HFF-Myc (cell line): ENCODE results near the gene NPIPA1.
"Not testable (repeated sequence)": the region's sequence is repeated elsewhere in the genome, so short reads cannot be mapped to it uniquely, and the experiment has no call there.

Source experiments
- DNase-seq: peaks from one replicate; pipeline ENCODE4 v3.0.0-alpha.2; 2011; ENCODE audit warnings: low read depth; ENCODE audit errors: extremely low read depth
- H3K4me3 ChIP-seq: replicated peaks from 2 replicates; pipeline ENCODE4 v1.5.1; 2011; ENCODE audit warnings: low read depth, mild to moderate bottlenecking, control low read depth, low read length

The NPIPA1 gene

GRCh38 chr16:14976971-14977736, 39.9 kb downstream of the NPIPA1 start:
- H3K4me3 ChIP-seq, DNase-seq: not testable (repeated sequence)

- DNase-seq = not testable (repeated sequence)
These were observed 41.0 kb downstream of the NPIPA1 start for GRCh38 chr16:14978281-14978680.

GRCh38 chr16:14978908-14979307, 41.7 kb downstream of the NPIPA1 start:
- DNase-seq, H3K4me3 ChIP-seq: not testable (repeated sequence)

More at GRCh38 chr16:14978281-14978680, 41.0 kb downstream of the NPIPA1 start:
- not testable (repeated sequence) for H3K4me3 ChIP-seq

GRCh38 chr16:14981234-14981633, 44.0 kb downstream of the NPIPA1 start:
- not testable (repeated sequence) for H3K4me3 ChIP-seq, DNase-seq

GRCh38 chr16:14982521-14982920, 45.3 kb downstream of the NPIPA1 start:
- not testable (repeated sequence) for DNase-seq, H3K4me3 ChIP-seq

- DNase-seq, H3K4me3 ChIP-seq: not testable (repeated sequence)
These were observed 50.8 kb downstream of the NPIPA1 start for GRCh38 chr16:14988092-14988491.

- DNase-seq, H3K4me3 ChIP-seq: not testable (repeated sequence)
These were observed 51.5 kb downstream of the NPIPA1 start for GRCh38 chr16:14988661-14989191.

GRCh38 chr16:14989291-14990281, 52.3 kb downstream of the NPIPA1 start:
- DNase-seq, H3K4me3 ChIP-seq: not testable (repeated sequence)

- not testable (repeated sequence) for DNase-seq, H3K4me3 ChIP-seq
These were observed 56.3 kb downstream of the NPIPA1 start for GRCh38 chr16:14993277-14994151.

GRCh38 chr16:14996702-14997101, 59.5 kb downstream of the NPIPA1 start:
- H3K4me3 ChIP-seq, DNase-seq: not testable (repeated sequence)

GRCh38 chr16:14998300-14998699, 61.1 kb downstream of the NPIPA1 start:
- H3K4me3 ChIP-seq, DNase-seq: not testable (repeated sequence)

GRCh38 chr16:14999845-15000244, 62.6 kb downstream of the NPIPA1 start:
- not testable (repeated sequence) for H3K4me3 ChIP-seq, DNase-seq
